Activated naive CD4-positive, alpha-beta T cell treated with anti-CD3 and anti-CD28 coated beads, Interleukin-2, amount 50 U/mL, for 72 hours (primary cell): Measurements from ENCODE around the gene ZNF618. TPM values are rescaled to one million over a fixed set of nuclear protein-coding genes. Genes with fewer than 3 reads are reported as not detected.

ENCODE experiments used
- ATAC-seq, 2 donors: fragments of 150-1000 bp; cut with Tn5 transposase; 2 replicates each; pipeline ENCODE4 v1.10.0; 2021; ENCODE audit warnings: mild to moderate bottlenecking in 2 of 2, moderate library complexity in 2 of 2
- DNase-seq, 2 donors: peaks; one replicate each; pipeline ENCODE4 v3.0.0; 2021 to 2022; ENCODE audit warnings: low spot score in 2 of 2
- H3K27ac Mint-ChIP-seq, 2 donors: one replicate each; pipeline ENCODE4 v1.8.0; 2022; ENCODE audit warnings: mild to moderate bottlenecking in 2 of 2, mixed read lengths in 2 of 2
- H3K36me3 Mint-ChIP-seq, 2 donors: one replicate each; pipeline ENCODE4 v1.8.0; 2022; ENCODE audit warnings: mixed read lengths in 2 of 2
- H3K9me3 Mint-ChIP-seq, 2 donors: one replicate each; pipeline ENCODE4 v1.8.0; 2022; ENCODE audit warnings: mixed read lengths in 2 of 2
- total RNA-seq, 2 donors: library from RNA; stranded (reverse); gene quantifications; one replicate each; pipeline ENCODE4 v1.2.3, GENCODE V29; 2022

ZNF618 gene
- total RNA-seq, 2 donors from 2014 or later, result 0.08 to 0.09 TPM

GRCh38 chr9:114086607-114087006 lies 210.5 kb downstream of the ZNF618 start:
- ATAC-seq (no peak), DNase-seq (peak in 1 of 2 donors; percentile 9)
- H3K27ac Mint-ChIP-seq, result no peak overlapping the region
- H3K36me3 Mint-ChIP-seq, result no peaks in the 10 kb centered on the region
- H3K9me3 Mint-ChIP-seq, result no peaks in the 10 kb centered on the region

GRCh38 chr9:114087721-114088120 lies 211.6 kb downstream of the ZNF618 start:
- Mint-ChIP-seq H3K9me3 (no peaks in the 10 kb centered on the region), H3K27ac (no peak overlapping the region), H3K36me3 (no peaks in the 10 kb centered on the region)
- DNase-seq (peak in 1 of 2 donors; percentile 25), ATAC-seq (no peak)

- peak in 1 of 2 donors; percentile 35 for DNase-seq
- ATAC-seq, result no peak
- no peak overlapping the region for H3K27ac Mint-ChIP-seq
- no peaks in the 10 kb centered on the region for H3K36me3 Mint-ChIP-seq
- H3K9me3 Mint-ChIP-seq, result no peaks in the 10 kb centered on the region
These were observed 212.6 kb downstream of the ZNF618 start for GRCh38 chr9:114088571-114089170.

GRCh38 chr9:114089206-114089840 lies 213.2 kb downstream of the ZNF618 start:
- peak in 1 of 2 donors; percentile 35 for DNase-seq
- Mint-ChIP-seq H3K27ac (no peak overlapping the region), H3K36me3 (no peaks in the 10 kb centered on the region), H3K9me3 (no peaks in the 10 kb centered on the region)
- no peak for ATAC-seq

GRCh38 chr9:114090798-114091197 lies 214.7 kb downstream of the ZNF618 start:
- no peaks in the 10 kb centered on the region for H3K9me3 Mint-ChIP-seq
- no peak overlapping the region for H3K27ac Mint-ChIP-seq
- no peak for ATAC-seq
- no peaks in the 10 kb centered on the region for H3K36me3 Mint-ChIP-seq
- DNase-seq, result no peak

- Mint-ChIP-seq H3K27ac (no peak overlapping the region), H3K36me3 (no peaks in the 10 kb centered on the region), H3K9me3 (no peaks in the 10 kb centered on the region)
- ATAC-seq, result no peak
- no peak for DNase-seq
These were observed 215.6 kb downstream of the ZNF618 start for GRCh38 chr9:114091711-114092110.

- ATAC-seq, result no peak
- Mint-ChIP-seq H3K27ac (no peak overlapping the region), H3K9me3 (no peaks in the 10 kb centered on the region), H3K36me3 (no peaks in the 10 kb centered on the region)
- DNase-seq, result no peak
These were observed 216.2 kb downstream of the ZNF618 start for GRCh38 chr9:114092336-114092735.

GRCh38 chr9:114093031-114093471 lies 216.9 kb downstream of the ZNF618 start:
- H3K27ac Mint-ChIP-seq, result no peak overlapping the region
- no peaks in the 10 kb centered on the region for H3K36me3 Mint-ChIP-seq
- ATAC-seq, result no peak
- H3K9me3 Mint-ChIP-seq, result no peaks in the 10 kb centered on the region
- peak in 1 of 2 donors; percentile 47 for DNase-seq

- no peak overlapping the region for H3K27ac Mint-ChIP-seq
- no peak for ATAC-seq
- no peaks in the 10 kb centered on the region for H3K36me3 Mint-ChIP-seq
- DNase-seq, result peak in 1 of 2 donors; percentile 44
- no peaks in the 10 kb centered on the region for H3K9me3 Mint-ChIP-seq
These were observed 217.8 kb downstream of the ZNF618 start for GRCh38 chr9:114093761-114094505.

- no peak overlapping the region for H3K27ac Mint-ChIP-seq
- no peaks in the 10 kb centered on the region for H3K36me3 Mint-ChIP-seq
- ATAC-seq, result no peak
- H3K9me3 Mint-ChIP-seq, result no peaks in the 10 kb centered on the region
- peak in 1 of 2 donors; percentile 33 for DNase-seq
These were observed 218.9 kb downstream of the ZNF618 start for GRCh38 chr9:114094971-114095370.

GRCh38 chr9:114096041-114096511 lies 220.0 kb downstream of the ZNF618 start:
- Mint-ChIP-seq H3K36me3 (no peaks in the 10 kb centered on the region), H3K27ac (no peak overlapping the region), H3K9me3 (no peaks in the 10 kb centered on the region)
- ATAC-seq (no peak), DNase-seq (peak in 1 of 2 donors; percentile 39)

- DNase-seq (peak in 1 of 2 donors; percentile 41), ATAC-seq (no peak)
- Mint-ChIP-seq H3K27ac (no peak overlapping the region), H3K9me3 (peaks cover 4 to 5% of the 10 kb centered on the region in 2 donors), H3K36me3 (peaks cover 4 to 5% of the 10 kb centered on the region in 2 donors)
These were observed 220.9 kb downstream of the ZNF618 start for GRCh38 chr9:114096866-114097612.

GRCh38 chr9:114097613-114098020 lies 221.5 kb downstream of the ZNF618 start:
- ATAC-seq, result no peak
- peaks cover 5 to 6% of the 10 kb centered on the region in 2 donors for H3K9me3 Mint-ChIP-seq
- H3K27ac Mint-ChIP-seq, result no peak overlapping the region
- H3K36me3 Mint-ChIP-seq, result peaks cover 5 to 10% of the 10 kb centered on the region in 2 donors
- DNase-seq, result no peak

- peak; percentile 27 to 37 for DNase-seq
- peaks cover 5 to 11% of the 10 kb centered on the region in 2 donors for H3K36me3 Mint-ChIP-seq
- ATAC-seq, result peak; percentile 13 to 84
- no peak overlapping the region for H3K27ac Mint-ChIP-seq
- peaks cover 5 to 6% of the 10 kb centered on the region in 2 donors for H3K9me3 Mint-ChIP-seq
These were observed 222.2 kb downstream of the ZNF618 start for GRCh38 chr9:114098021-114098935.

GRCh38 chr9:114098936-114099668 lies 223.0 kb downstream of the ZNF618 start, which contains the start of gene KIF12:
KIF12 (minus strand) TSS chr9:114099292; CDS start chr9:114099276, 16 bp downstream.
- H3K9me3 Mint-ChIP-seq, result peaks cover 5 to 6% of the 10 kb centered on the region in 2 donors
- peak in 1 of 2 donors; percentile 51 for DNase-seq
- H3K36me3 Mint-ChIP-seq, result peaks cover 5 to 11% of the 10 kb centered on the region in 2 donors
- no peak within 1 kb of the TSS for H3K27ac Mint-ChIP-seq
- no peak for ATAC-seq
